CD4-positive, alpha-beta T cell (primary cell): Measurements from ENCODE around the gene NRM. TPM values are rescaled to one million over a fixed set of nuclear protein-coding genes. Genes with fewer than 3 reads are reported as not detected.

Source experiments
- ATAC-seq: fragments of 200-7000 bp; cut with Tn5 transposase; one replicate; pipeline ENCODE4 v1.10.0; 2022; ENCODE audit warnings: mild to moderate bottlenecking; ENCODE audit not compliant: poor library complexity
- CTCF ChIA-PET: fragments of 350-600 bp; sonication (Branson Sonifier 250); formaldehyde crosslinking; loops from one replicate; lab custom pipeline; 2021; ENCODE audit warnings: antibody characterized with exemption, inconsistent platforms; lab: Charles Lee
- POLR2A ChIA-PET: fragments of 350-600 bp; sonication (Branson Sonifier 250); formaldehyde crosslinking; loops from one replicate; lab custom pipeline; 2021; ENCODE audit warnings: antibody characterized with exemption, inconsistent platforms; lab: Charles Lee
- DNase-seq, 14 experiments: peaks; one replicate each; pipeline ENCODE4 v3.0.0-alpha.2; 2013 to 2020; ENCODE audit warnings: mixed read lengths in 2 of 14
- H3K27ac ChIP-seq, 2 donors: one replicate each; pipeline versions ENCODE4 v1.5.1 to v1.7.0; 2013; ENCODE audit warnings: low read length in 2 of 2, low read depth in 1 of 2, mild to moderate bottlenecking in 1 of 2
- H3K27me3 ChIP-seq, 2 experiments: 1 replicate in 1 of 2; 2 replicates in 1 of 2; pipeline versions ENCODE4 v1.6.1 to v1.7.0; 2013; ENCODE audit warnings: low read length in 2 of 2, control low read depth in 1 of 2, mild to moderate bottlenecking in 1 of 2, moderate library complexity in 1 of 2; ENCODE audit not compliant: insufficient read depth in 2 of 2, control insufficient read depth in 1 of 2
- H3K36me3 ChIP-seq: one replicate; pipeline ENCODE4 v1.6.1; 2013; ENCODE audit warnings: low read length, control low read depth; ENCODE audit not compliant: insufficient read depth
- H3K4me1 ChIP-seq: one replicate; pipeline ENCODE4 v1.6.1; 2013; ENCODE audit warnings: low read length, control low read depth; ENCODE audit not compliant: insufficient read depth
- H3K4me3 ChIP-seq: one replicate; pipeline ENCODE4 v1.5.1; 2013; ENCODE audit warnings: mild to moderate bottlenecking, low read length, moderate library complexity
- H3K9me3 ChIP-seq, 2 experiments: 1 replicate in 1 of 2; 2 replicates in 1 of 2; pipeline versions ENCODE4 v1.6.1 to v1.7.0; 2013; ENCODE audit warnings: low read length in 2 of 2, mild to moderate bottlenecking in 2 of 2, control low read depth in 1 of 2, moderate library complexity in 1 of 2; ENCODE audit not compliant: control insufficient read depth in 1 of 2, insufficient read depth in 1 of 2
- H3K27ac Mint-ChIP-seq: one replicate; pipeline ENCODE4 v1.8.0; 2020; ENCODE audit warnings: mixed read lengths
- H3K27me3 Mint-ChIP-seq: one replicate; pipeline ENCODE4 v1.8.0; 2021; ENCODE audit warnings: mixed read lengths
- H3K36me3 Mint-ChIP-seq: one replicate; pipeline ENCODE4 v1.8.0; 2021; ENCODE audit warnings: low read depth, mixed read lengths
- H3K4me1 Mint-ChIP-seq: one replicate; pipeline ENCODE4 v1.8.0; 2021; ENCODE audit warnings: low read depth, mixed read lengths
- H3K4me3 Mint-ChIP-seq: one replicate; pipeline ENCODE4 v1.8.0; 2020; ENCODE audit warnings: mild to moderate bottlenecking, mixed read lengths
- H3K9me3 Mint-ChIP-seq: one replicate; pipeline ENCODE4 v1.8.0; 2020; ENCODE audit warnings: mixed read lengths
- intact Hi-C, 2 experiments: fragments of 100-400 bp; cut with DNase I in 1 of 2; cut with micrococcal nuclease in 1 of 2; formaldehyde crosslinking; loops; one replicate each; pipeline versions ENCODE4 v1.15.1 to v1.9.0; 2023 to 2025; cut with DNase I, micrococcal nuclease
- total RNA-seq, 174 experiments: library from RNA in 2 of 174; stranded (reverse) in 2 of 174; gene quantifications; one replicate each; pipeline ENCODE4 v1.2.3 and lab custom pipeline; 2021 to 2026
- TF ChIP-seq, protein P1 (sequence below): fragments of 200-600 bp; IDR thresholded peaks from one replicate; pipeline ENCODE4 v1.8.0; 2022; ENCODE audit warnings: antibody characterized with exemption, mild to moderate bottlenecking

The NRM gene
- total RNA-seq, 2 experiments from 2014 or later, result 3.8 to 4.4 TPM

DNA sequence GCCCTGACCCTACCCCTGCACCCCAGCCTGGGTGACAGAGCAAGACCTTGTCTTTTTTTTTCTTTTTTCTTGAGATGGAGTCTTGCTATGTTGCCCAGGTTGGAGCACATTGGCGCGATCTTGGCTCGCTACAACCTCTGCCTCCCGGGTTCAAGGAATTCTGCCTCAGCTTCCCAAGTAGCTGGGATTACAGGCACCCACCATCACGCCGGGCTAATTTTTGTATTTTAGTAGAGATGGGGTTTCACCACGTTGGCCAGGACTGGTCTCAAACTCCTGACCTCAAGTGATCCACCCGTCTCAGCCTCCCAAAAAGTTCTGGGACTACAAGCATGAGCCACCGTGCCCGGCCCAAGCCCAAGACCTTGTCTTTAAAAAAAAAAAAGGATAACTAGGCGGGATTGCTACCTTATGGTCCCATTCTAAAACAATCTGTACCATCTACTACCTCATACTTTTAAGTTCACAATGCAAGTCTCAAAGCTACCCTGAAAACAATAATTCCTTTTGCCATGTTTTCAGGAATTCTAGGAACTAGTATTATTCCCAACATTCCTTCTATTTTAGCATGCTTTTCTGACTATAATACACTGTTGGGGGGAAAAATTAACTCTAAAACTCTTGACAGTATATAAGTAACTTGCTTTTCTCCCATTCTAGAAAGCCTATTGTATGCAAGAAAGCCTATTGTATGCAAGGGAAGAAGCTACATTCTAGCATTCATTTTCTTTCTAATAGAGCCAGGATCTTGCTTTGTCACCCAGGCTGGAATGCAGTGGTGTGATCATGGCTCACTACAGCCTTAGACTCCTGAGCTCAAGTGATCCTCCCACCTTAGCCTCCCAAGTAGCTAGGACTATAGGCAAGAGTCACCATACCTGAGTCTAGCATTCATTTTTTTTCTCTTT is 36.0 kb upstream of the NRM start:
- no peaks in the 10 kb centered on the region for H3K9me3 ChIP-seq
- H3K4me3 ChIP-seq, result no peak overlapping the region
- no peak overlapping the region for H3K4me3 Mint-ChIP-seq
- DNase-seq, result no peak
- H3K27me3 Mint-ChIP-seq, result no peaks in the 10 kb centered on the region
- peaks cover 66% of the 10 kb centered on the region for H3K4me1 Mint-ChIP-seq
- no peak for ATAC-seq
- peak overlapping the region; percentile 75 for H3K27ac Mint-ChIP-seq
- no peaks in the 10 kb centered on the region for H3K27me3 ChIP-seq
- TF ChIP-seq, protein P1, sequence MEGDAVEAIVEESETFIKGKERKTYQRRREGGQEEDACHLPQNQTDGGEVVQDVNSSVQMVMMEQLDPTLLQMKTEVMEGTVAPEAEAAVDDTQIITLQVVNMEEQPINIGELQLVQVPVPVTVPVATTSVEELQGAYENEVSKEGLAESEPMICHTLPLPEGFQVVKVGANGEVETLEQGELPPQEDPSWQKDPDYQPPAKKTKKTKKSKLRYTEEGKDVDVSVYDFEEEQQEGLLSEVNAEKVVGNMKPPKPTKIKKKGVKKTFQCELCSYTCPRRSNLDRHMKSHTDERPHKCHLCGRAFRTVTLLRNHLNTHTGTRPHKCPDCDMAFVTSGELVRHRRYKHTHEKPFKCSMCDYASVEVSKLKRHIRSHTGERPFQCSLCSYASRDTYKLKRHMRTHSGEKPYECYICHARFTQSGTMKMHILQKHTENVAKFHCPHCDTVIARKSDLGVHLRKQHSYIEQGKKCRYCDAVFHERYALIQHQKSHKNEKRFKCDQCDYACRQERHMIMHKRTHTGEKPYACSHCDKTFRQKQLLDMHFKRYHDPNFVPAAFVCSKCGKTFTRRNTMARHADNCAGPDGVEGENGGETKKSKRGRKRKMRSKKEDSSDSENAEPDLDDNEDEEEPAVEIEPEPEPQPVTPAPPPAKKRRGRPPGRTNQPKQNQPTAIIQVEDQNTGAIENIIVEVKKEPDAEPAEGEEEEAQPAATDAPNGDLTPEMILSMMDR, result no peak
- intact Hi-C loops, result no loop called here
- no peaks in the 10 kb centered on the region for H3K9me3 Mint-ChIP-seq
- POLR2A ChIA-PET, result interaction anchor here (0.6 to 11.0 kb wide), 6 partner anchors 9 to 156 kb away, joined by 3 to 381 read pairs (median 4); partner anchors contain the start of genes ABCF1 and MDC1
- peaks cover 58% of the 10 kb centered on the region for H3K4me1 ChIP-seq
- peak overlapping the region in 1 of 2 donors; percentile 46 for H3K27ac ChIP-seq
- peaks cover 78% of the 10 kb centered on the region for H3K36me3 ChIP-seq
- CTCF ChIA-PET, result interaction anchor here (1.9 to 20.2 kb wide), 2 partner anchors 48 to 273 kb away, joined by 4 to 526 read pairs; partner anchors contain the start of gene DHX16
- peaks cover 78% of the 10 kb centered on the region for H3K36me3 Mint-ChIP-seq

DNA sequence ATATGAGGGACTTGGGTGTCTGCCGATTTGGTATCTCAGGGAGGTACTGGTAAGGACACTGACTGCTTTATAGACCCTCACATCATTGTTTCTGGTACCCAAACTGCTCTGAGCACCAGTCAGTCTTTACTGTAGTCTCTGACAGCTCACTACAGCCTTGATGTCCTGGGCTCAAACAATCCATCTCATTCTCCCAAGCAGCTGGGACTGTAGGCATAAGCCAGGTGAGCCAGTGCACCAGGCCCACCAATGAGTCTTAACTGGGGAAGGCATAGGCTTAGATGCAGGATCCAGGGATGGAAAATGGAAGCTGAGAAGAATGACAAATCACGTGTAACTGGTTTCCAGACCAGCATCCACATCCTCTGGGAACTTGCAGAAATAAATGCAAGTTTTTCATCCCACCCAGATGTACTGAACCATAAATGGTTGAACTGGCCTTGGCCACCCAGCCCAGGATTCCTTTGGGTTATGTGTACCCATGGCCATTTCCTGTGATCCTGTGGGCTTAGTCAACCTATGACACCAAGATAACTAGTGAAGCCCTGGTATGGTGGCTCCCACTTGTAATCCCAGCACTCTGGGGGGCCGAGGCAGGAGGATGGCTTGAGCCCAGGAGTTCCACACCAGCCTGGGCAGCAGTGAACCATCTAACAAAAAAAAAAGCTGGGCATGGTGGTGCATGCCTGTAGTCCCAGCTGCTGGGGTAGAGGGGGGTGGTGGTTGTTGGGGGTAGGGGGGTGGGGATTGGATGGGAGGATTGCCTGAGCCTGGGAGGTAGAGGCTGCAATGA is 35.1 kb upstream of the NRM start:
- H3K4me3 Mint-ChIP-seq, result peak overlapping the region; percentile 20
- peaks cover 67% of the 10 kb centered on the region for H3K4me1 Mint-ChIP-seq
- H3K36me3 Mint-ChIP-seq, result peaks cover 83% of the 10 kb centered on the region
- TF ChIP-seq, protein P1, result no peak
- Histone ChIP-seq H3K4me3 (no peak overlapping the region), H3K9me3 (no peaks in the 10 kb centered on the region), H3K27ac (peak overlapping the region in 1 of 2 donors; percentile 5), H3K27me3 (no peaks in the 10 kb centered on the region), H3K36me3 (peaks cover 76% of the 10 kb centered on the region), H3K4me1 (peaks cover 55% of the 10 kb centered on the region)
- H3K27me3 Mint-ChIP-seq, result no peaks in the 10 kb centered on the region
- intact Hi-C loops, result no loop called here
- ChIA-PET CTCF (interaction anchor here (1.9 to 20.2 kb wide), 2 partner anchors 47 to 272 kb away, joined by 4 to 526 read pairs; partner anchors contain the start of gene DHX16), POLR2A (interaction anchor here (1.2 to 11.0 kb wide), 4 partner anchors 8 to 155 kb away, joined by 3 to 381 read pairs (median 30); partner anchors contain the start of genes ABCF1 and MDC1)
- H3K9me3 Mint-ChIP-seq, result no peaks in the 10 kb centered on the region
- DNase-seq (no peak), ATAC-seq (no peak)
- peak overlapping the region; percentile 95 for H3K27ac Mint-ChIP-seq
